Coronary artery (tissue), 2 donors: ENCODE results near the gene LHX2.

ENCODE experiments used
- DNase-seq: peaks from one replicate; pipeline ENCODE4 v3.0.0-alpha.2; 2017; ENCODE audit warnings: low spot score
- H3K27ac ChIP-seq, 2 donors: fragments of 200-600 bp; sonication (generic); one replicate each; pipeline ENCODE4 v1.5.1; 2016 to 2019
- H3K4me3 ChIP-seq: fragments of 200-600 bp; sonication (generic); 2 replicates; pipeline ENCODE4 v1.5.1; 2016; ENCODE audit warnings: mild to moderate bottlenecking, moderate library complexity
- TF ChIP-seq, protein P1 (sequence below): fragments of 200-600 bp; sonication (generic); IDR thresholded peaks from one replicate; pipeline ENCODE4 v1.5.1; 2019; ENCODE audit warnings: antibody characterized with exemption

LHX2 gene, protein sequence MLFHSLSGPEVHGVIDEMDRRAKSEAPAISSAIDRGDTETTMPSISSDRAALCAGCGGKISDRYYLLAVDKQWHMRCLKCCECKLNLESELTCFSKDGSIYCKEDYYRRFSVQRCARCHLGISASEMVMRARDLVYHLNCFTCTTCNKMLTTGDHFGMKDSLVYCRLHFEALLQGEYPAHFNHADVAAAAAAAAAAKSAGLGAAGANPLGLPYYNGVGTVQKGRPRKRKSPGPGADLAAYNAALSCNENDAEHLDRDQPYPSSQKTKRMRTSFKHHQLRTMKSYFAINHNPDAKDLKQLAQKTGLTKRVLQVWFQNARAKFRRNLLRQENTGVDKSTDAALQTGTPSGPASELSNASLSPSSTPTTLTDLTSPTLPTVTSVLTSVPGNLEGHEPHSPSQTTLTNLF

DNA sequence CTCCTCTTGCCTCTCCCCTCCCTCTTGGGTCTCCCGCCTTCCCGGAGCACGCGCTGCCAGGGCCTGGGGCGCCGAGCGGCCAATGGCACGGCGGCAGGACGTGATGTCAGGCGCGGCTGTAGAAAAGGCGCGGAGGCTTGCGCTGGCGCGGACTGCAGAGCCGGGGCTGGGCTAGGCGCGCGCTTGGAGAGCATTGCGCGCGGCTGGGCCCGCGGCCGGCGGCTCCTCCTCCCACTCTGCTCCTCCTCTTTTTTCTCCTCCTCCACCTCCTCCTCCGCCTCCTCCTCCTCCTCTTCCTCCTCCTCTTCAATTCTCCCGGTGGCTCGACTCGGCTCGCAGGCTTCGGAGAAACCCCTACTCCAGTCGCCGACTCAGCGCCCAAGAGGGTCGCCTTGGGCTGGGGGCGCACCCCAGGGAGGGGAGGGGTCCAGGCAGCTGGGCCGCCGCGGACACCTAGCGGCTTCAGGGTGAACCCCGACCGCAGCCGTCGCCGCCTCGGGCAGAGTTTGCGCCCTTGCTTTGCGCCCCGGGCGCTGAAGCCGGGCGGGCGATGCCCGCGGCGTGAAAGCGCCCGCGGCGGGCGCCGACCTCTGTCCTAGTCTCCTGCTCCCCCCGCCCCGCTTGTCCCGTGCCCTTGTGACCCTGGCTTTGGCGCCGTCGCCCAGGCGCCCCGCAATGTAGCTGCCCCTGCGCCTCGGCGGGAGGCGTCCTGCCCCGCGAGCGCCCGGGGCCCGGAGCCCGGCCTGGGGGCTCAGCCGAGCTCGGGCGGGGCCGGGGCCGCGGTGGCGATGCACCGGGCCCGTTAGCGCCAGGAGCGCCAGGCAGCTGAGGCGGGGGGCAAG, at the start of gene LHX2:
Gene LHX2 (plus strand): TSS at position 309 of the 842 bp plus-strand sequence. CDS start 581 bp downstream, outside the sequence.
- Histone ChIP-seq H3K4me3 (peak within 1 kb of the TSS; percentile 68), H3K27ac (no peak within 1 kb of the TSS)
- no peak for DNase-seq
- TF ChIP-seq, protein P1, sequence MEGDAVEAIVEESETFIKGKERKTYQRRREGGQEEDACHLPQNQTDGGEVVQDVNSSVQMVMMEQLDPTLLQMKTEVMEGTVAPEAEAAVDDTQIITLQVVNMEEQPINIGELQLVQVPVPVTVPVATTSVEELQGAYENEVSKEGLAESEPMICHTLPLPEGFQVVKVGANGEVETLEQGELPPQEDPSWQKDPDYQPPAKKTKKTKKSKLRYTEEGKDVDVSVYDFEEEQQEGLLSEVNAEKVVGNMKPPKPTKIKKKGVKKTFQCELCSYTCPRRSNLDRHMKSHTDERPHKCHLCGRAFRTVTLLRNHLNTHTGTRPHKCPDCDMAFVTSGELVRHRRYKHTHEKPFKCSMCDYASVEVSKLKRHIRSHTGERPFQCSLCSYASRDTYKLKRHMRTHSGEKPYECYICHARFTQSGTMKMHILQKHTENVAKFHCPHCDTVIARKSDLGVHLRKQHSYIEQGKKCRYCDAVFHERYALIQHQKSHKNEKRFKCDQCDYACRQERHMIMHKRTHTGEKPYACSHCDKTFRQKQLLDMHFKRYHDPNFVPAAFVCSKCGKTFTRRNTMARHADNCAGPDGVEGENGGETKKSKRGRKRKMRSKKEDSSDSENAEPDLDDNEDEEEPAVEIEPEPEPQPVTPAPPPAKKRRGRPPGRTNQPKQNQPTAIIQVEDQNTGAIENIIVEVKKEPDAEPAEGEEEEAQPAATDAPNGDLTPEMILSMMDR = no peak

GRCh38 chr9:123964761-123965160, 46.8 kb upstream of the LHX2 start:
- Histone ChIP-seq H3K27ac (no peak overlapping the region), H3K4me3 (no peak overlapping the region)
- no peak for DNase-seq
- TF ChIP-seq, protein P1 = no peak

DNA sequence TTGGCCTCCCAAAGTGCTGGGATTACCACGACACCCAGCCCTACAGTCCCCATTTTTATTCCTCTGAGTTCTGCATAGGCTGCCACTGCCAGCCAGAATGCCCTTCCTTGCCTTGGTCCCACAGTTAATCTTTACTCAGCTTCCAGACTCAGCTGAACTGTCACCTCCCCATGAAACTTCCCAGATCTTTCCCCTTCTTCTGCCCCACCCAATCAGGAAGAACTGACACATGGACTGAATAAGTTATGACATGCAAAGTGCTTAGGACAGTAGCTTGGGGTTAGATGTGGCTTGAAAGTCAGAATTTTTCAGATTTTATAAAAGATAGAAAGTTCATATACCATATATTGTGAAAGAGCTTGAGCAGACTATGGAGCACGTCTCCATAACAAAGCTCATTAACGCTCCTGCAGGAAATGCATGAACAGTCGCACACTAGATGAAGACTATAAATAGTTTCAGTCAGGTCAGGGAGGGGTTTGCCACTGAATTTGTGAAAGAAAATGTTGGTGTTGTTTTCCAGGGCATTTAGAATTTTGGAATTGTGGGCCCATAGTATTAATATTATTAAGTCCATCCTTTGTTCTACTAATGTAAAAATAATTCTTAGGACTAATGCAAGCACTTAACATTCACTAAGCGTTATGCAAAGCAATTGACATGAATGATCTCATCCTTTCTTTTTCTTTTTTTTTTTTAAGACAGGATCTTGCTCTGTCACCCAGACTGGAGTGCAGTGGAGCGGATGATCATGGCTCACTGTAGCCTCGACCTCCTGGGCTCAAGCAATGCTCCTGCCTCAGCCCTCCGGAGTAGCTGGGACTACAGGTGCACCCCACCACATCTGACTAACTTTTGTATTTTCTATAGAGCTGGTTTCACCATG, 45.5 kb upstream of the LHX2 start:
- no peak overlapping the region for H3K27ac ChIP-seq
- no peak overlapping the region for H3K4me3 ChIP-seq
- TF ChIP-seq, protein P1 = no peak
- no peak for DNase-seq

DNA sequence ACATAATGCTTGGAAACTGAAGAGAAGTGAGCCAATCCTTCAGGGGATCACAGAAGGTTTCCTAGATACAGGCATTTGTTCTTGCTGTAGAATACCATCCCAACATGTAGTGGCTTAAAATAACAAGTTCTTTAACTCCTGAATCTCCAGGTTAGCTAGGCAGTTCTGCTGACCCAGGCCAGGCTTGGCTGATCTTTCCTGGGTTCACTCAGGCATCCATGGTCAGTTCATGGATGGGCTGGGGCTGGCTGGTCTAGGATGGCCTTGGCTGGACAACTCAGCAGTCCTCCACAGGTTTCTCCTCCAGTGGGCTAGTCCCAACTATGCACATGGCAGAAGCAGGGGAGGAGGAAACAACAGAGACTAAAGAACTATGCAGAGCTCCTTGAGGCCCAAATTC, 44.2 kb upstream of the LHX2 start:
- Histone ChIP-seq H3K4me3 (no peak overlapping the region), H3K27ac (no peak overlapping the region)
- TF ChIP-seq, protein P1 = no peak

GRCh38 chr9:123972618-123973017, 39.0 kb upstream of the LHX2 start:
- no peak overlapping the region for H3K4me3 ChIP-seq
- DNase-seq = no peak
- TF ChIP-seq, protein P1 = no peak
- no peak overlapping the region for H3K27ac ChIP-seq

More for the DNA sequence above, 44.2 kb upstream of the LHX2 start:
- DNase-seq = no peak

- H3K4me3 ChIP-seq = no peak overlapping the region
- DNase-seq = no peak
- TF ChIP-seq, protein P1 = no peak
Observed at GRCh38 chr9:123973590-123974223, 37.9 kb upstream of the LHX2 start.

More at GRCh38 chr9:123973590-123974223, 37.9 kb upstream of the LHX2 start:
- no peak overlapping the region for H3K27ac ChIP-seq
